Type B pancreatic cell (in vitro differentiated cells): ENCODE data around the gene ZCCHC7. TPM values are rescaled to one million over a fixed set of nuclear protein-coding genes. Genes with fewer than 3 reads are reported as not detected.

Experiments
- DNase-seq: peaks from one replicate; pipeline ENCODE4 v3.0.0; 2021; ENCODE audit warnings: mixed read lengths; ENCODE audit not compliant: unreplicated experiment; ENCODE audit errors: extremely low spot score
- H3K27ac Mint-ChIP-seq: 2 replicates; pipeline ENCODE4 v1.8.0; 2021; ENCODE audit warnings: mild to moderate bottlenecking, mixed read lengths
- H3K27me3 Mint-ChIP-seq: 2 replicates; pipeline ENCODE4 v1.8.0; 2021; ENCODE audit warnings: mixed read lengths
- H3K36me3 Mint-ChIP-seq: 2 replicates; pipeline ENCODE4 v1.8.0; 2021; ENCODE audit warnings: mixed read lengths
- H3K4me1 Mint-ChIP-seq: one replicate; pipeline ENCODE4 v1.8.0; 2021; ENCODE audit warnings: mixed read lengths; ENCODE audit not compliant: unreplicated experiment
- H3K4me3 Mint-ChIP-seq: 2 replicates; pipeline ENCODE4 v1.8.0; 2021; ENCODE audit warnings: mild to moderate bottlenecking, mixed read lengths
- H3K9me3 Mint-ChIP-seq: 2 replicates; pipeline ENCODE4 v1.8.0; 2021; ENCODE audit warnings: mixed read lengths
- CTCF ChIP-seq: fragments of 200-600 bp; sonication (generic); conservative IDR thresholded peaks from 2 replicates; pipeline ENCODE4 v1.5.0; 2021; ENCODE audit warnings: antibody characterized with exemption, mild to moderate bottlenecking
- total RNA-seq: library from RNA; stranded (reverse); gene quantifications from 2 replicates; pipeline ENCODE4 v1.2.1, GENCODE V29; 2021; ENCODE audit warnings: low replicate concordance

ZCCHC7 gene
- total RNA-seq, 1 donor from 2014 or later = 20.3 TPM

GRCh38 chr9:37364136-37364535, 243.8 kb downstream of the ZCCHC7 start:
- H3K4me1 Mint-ChIP-seq = no peaks in the 10 kb centered on the region
- no peak for TF ChIP-seq CTCF
- no peaks in the 10 kb centered on the region for H3K27me3 Mint-ChIP-seq
- H3K4me3 Mint-ChIP-seq = no peak overlapping the region
- no peaks in the 10 kb centered on the region for H3K36me3 Mint-ChIP-seq
- no peak overlapping the region for H3K27ac Mint-ChIP-seq
- no peak for DNase-seq
- H3K9me3 Mint-ChIP-seq = no peaks in the 10 kb centered on the region

GRCh38 chr9:37364751-37365360, 244.5 kb downstream of the ZCCHC7 start:
- no peak for DNase-seq

GRCh38 chr9:37369671-37370070, 249.3 kb downstream of the ZCCHC7 start:
- no peaks in the 10 kb centered on the region for H3K4me1 Mint-ChIP-seq
- no peak for DNase-seq

More at GRCh38 chr9:37364751-37365360, 244.5 kb downstream of the ZCCHC7 start:
- Mint-ChIP-seq H3K27ac (no peak overlapping the region), H3K4me3 (no peak overlapping the region), H3K27me3 (no peaks in the 10 kb centered on the region), H3K36me3 (no peaks in the 10 kb centered on the region), H3K4me1 (no peaks in the 10 kb centered on the region), H3K9me3 (no peaks in the 10 kb centered on the region)
- peak; percentile 21 for TF ChIP-seq CTCF

GRCh38 chr9:37370282-37370681, 249.9 kb downstream of the ZCCHC7 start:
- no peak for DNase-seq
- Mint-ChIP-seq H3K36me3 (no peaks in the 10 kb centered on the region), H3K9me3 (no peaks in the 10 kb centered on the region), H3K27ac (no peak overlapping the region), H3K4me1 (no peaks in the 10 kb centered on the region), H3K4me3 (no peak overlapping the region), H3K27me3 (peaks cover 4% of the 10 kb centered on the region)
- no peak for TF ChIP-seq CTCF

More at GRCh38 chr9:37369671-37370070, 249.3 kb downstream of the ZCCHC7 start:
- H3K36me3 Mint-ChIP-seq = no peaks in the 10 kb centered on the region
- peaks cover 4% of the 10 kb centered on the region for H3K27me3 Mint-ChIP-seq
- H3K4me3 Mint-ChIP-seq = no peak overlapping the region
- H3K27ac Mint-ChIP-seq = no peak overlapping the region
- H3K9me3 Mint-ChIP-seq = no peaks in the 10 kb centered on the region
- TF ChIP-seq CTCF = no peak

- no peak for DNase-seq
- H3K9me3 Mint-ChIP-seq = no peaks in the 10 kb centered on the region
- no peak overlapping the region for H3K27ac Mint-ChIP-seq
- H3K4me1 Mint-ChIP-seq = no peaks in the 10 kb centered on the region
- peaks cover 6% of the 10 kb centered on the region for H3K27me3 Mint-ChIP-seq
- TF ChIP-seq CTCF = no peak
- no peak overlapping the region for H3K4me3 Mint-ChIP-seq
- no peaks in the 10 kb centered on the region for H3K36me3 Mint-ChIP-seq
Measured at GRCh38 chr9:37370968-37371563, 250.7 kb downstream of the ZCCHC7 start.
